ENCODE data around the gene KLHL22. TPM values are rescaled to one million over a fixed set of nuclear protein-coding genes. Genes with fewer than 3 reads are reported as not detected.
A peak's percentile ranks its signal among the peaks of the same experiment; 100 is the strongest.

The KLHL22 gene
- total RNA-seq, 1 experiment from 2014 or later, result 36.2 TPM

DNA sequence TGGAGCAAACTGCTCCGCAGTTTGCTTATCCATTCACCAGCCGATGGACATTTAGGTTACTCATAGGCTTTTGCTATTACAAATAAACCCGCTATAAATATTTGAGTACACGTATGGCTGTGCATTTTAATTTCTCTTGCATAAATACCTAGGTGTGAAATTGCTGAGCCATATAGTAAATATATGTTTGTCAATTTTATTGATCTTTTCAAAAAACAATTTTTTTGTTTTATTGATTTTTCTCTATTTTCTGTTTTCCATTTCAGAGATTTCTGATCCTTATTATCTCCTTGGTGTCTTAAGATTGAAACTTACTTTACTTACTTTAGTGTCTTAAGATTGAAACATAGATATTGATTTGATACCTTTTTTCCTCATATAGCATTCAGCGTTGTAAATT lies 97.2 kb downstream of the KLHL22 start:
- H3K27ac ChIP-seq (ENCODE audit: low read depth, low read length, poor library complexity, severe bottlenecking), result no peak overlapping the region
- H3K9me3 ChIP-seq (ENCODE audit: low read depth, low read length, poor library complexity, severe bottlenecking), result no peaks in the 10 kb centered on the region
- POLR2A ChIA-PET (ENCODE audit: low non-redundant PET), result no interaction called here
- intact Hi-C loops (cut with micrococcal nuclease; ENCODE audit: unreplicated experiment), result no loop called here
- DNase-seq (ENCODE audit: low spot score), result no peak
- peaks cover 13% of the 10 kb centered on the region for H3K36me3 ChIP-seq (ENCODE audit: insufficient read depth, low read length, poor library complexity, severe bottlenecking)
- BruUV-seq (replicated peaks), result no TSS peak
- peaks cover 21% of the 10 kb centered on the region for H3K4me1 ChIP-seq (ENCODE audit: insufficient read depth, low read length, poor library complexity, severe bottlenecking)
- TF ChIP-seq EZH2 (IDR thresholded peaks at IDR 0.05; ENCODE audit: borderline replicate concordance, low read depth, low read length, poor library complexity, severe bottlenecking), result no peak
- TF ChIP-seq, protein P1, sequence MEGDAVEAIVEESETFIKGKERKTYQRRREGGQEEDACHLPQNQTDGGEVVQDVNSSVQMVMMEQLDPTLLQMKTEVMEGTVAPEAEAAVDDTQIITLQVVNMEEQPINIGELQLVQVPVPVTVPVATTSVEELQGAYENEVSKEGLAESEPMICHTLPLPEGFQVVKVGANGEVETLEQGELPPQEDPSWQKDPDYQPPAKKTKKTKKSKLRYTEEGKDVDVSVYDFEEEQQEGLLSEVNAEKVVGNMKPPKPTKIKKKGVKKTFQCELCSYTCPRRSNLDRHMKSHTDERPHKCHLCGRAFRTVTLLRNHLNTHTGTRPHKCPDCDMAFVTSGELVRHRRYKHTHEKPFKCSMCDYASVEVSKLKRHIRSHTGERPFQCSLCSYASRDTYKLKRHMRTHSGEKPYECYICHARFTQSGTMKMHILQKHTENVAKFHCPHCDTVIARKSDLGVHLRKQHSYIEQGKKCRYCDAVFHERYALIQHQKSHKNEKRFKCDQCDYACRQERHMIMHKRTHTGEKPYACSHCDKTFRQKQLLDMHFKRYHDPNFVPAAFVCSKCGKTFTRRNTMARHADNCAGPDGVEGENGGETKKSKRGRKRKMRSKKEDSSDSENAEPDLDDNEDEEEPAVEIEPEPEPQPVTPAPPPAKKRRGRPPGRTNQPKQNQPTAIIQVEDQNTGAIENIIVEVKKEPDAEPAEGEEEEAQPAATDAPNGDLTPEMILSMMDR (conservative IDR thresholded peaks at IDR 0.05; ENCODE audit: low read depth, low read length), result no peak
- CTCF ChIA-PET, result no interaction called here
- H3K27me3 ChIP-seq (replicated peaks; ENCODE audit: insufficient read depth, low read depth, low read length, poor library complexity), result no peaks in the 10 kb centered on the region
- no peak overlapping the region for H3K4me3 ChIP-seq (ENCODE audit: low read depth, low read length, poor library complexity, severe bottlenecking)

DNA sequence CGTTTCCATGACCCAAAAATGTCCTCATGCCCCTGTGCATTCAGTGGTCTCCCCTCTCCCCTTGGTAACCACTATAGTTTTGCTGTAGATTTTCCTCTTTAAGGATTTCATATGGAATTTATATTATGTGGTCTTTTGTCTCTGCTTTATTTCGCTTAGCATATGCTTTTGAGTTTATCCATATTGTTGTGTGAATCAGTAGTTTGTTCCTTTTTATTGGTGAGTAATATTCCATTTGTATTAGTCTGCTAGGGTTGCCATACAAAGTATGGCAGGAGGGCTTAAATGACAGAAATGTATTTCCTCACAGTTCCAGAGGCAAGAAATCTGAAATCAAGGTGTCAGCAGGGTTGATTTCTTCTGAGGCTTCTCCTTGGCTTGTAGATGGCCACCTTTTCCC lies 98.1 kb downstream of the KLHL22 start:
- CTCF ChIA-PET, result no interaction called here
- no TSS peak for BruUV-seq (replicated peaks)

DNA sequence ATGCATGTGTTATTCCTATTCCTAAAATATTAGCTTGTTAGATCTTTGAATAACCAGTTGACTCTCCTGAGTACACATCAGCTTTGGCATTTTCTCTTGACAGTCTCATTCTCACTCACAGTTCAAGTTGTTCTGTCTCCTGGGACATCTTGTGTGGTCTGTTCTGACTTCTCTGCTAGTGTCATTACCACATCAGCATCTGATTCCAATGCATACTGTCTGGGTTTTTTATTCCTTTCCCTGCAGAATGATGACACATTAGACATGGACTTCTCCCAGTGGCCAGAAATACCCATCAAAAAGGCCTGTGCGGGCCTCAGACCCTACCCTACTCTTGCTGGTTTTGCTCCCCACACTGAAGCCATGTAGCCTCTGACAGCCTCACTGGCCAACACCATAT lies 99.0 kb downstream of the KLHL22 start:
- Histone ChIP-seq H3K36me3 (ENCODE audit: insufficient read depth, low read length, poor library complexity, severe bottlenecking) (peaks cover 8% of the 10 kb centered on the region), H3K27me3 (replicated peaks; ENCODE audit: insufficient read depth, low read depth, low read length, poor library complexity) (no peaks in the 10 kb centered on the region), H3K4me3 (ENCODE audit: low read depth, low read length, poor library complexity, severe bottlenecking) (no peak overlapping the region), H3K27ac (ENCODE audit: low read depth, low read length, poor library complexity, severe bottlenecking) (no peak overlapping the region), H3K4me1 (ENCODE audit: insufficient read depth, low read length, poor library complexity, severe bottlenecking) (peaks cover 22% of the 10 kb centered on the region), H3K9me3 (ENCODE audit: low read depth, low read length, poor library complexity, severe bottlenecking) (no peaks in the 10 kb centered on the region)
- DNase-seq (ENCODE audit: low spot score), result peak; percentile 30
- no peak for TF ChIP-seq EZH2 (IDR thresholded peaks at IDR 0.05; ENCODE audit: borderline replicate concordance, low read depth, low read length, poor library complexity, severe bottlenecking)
- TF ChIP-seq, protein P1 (conservative IDR thresholded peaks at IDR 0.05; ENCODE audit: low read depth, low read length), result no peak
- intact Hi-C loops (cut with micrococcal nuclease; ENCODE audit: unreplicated experiment), result no loop called here
- POLR2A ChIA-PET (ENCODE audit: low non-redundant PET), result interaction anchor here (0.7 kb wide), 1 partner anchor 286 kb away, joined by 3 read pairs; no protein-coding TSS in a partner anchor
- BruUV-seq (replicated peaks), result no TSS peak
- CTCF ChIA-PET, result no interaction called here

More for the DNA sequence above, 98.1 kb downstream of the KLHL22 start:
- TF ChIP-seq, protein P1 (conservative IDR thresholded peaks at IDR 0.05; ENCODE audit: low read depth, low read length), result no peak
- no peak for TF ChIP-seq EZH2 (IDR thresholded peaks at IDR 0.05; ENCODE audit: borderline replicate concordance, low read depth, low read length, poor library complexity, severe bottlenecking)
- Histone ChIP-seq H3K36me3 (ENCODE audit: insufficient read depth, low read length, poor library complexity, severe bottlenecking) (peaks cover 13% of the 10 kb centered on the region), H3K4me1 (ENCODE audit: insufficient read depth, low read length, poor library complexity, severe bottlenecking) (peaks cover 22% of the 10 kb centered on the region), H3K4me3 (ENCODE audit: low read depth, low read length, poor library complexity, severe bottlenecking) (no peak overlapping the region), H3K27ac (ENCODE audit: low read depth, low read length, poor library complexity, severe bottlenecking) (no peak overlapping the region), H3K9me3 (ENCODE audit: low read depth, low read length, poor library complexity, severe bottlenecking) (no peaks in the 10 kb centered on the region), H3K27me3 (replicated peaks; ENCODE audit: insufficient read depth, low read depth, low read length, poor library complexity) (no peaks in the 10 kb centered on the region)
- DNase-seq (ENCODE audit: low spot score), result no peak
- POLR2A ChIA-PET (ENCODE audit: low non-redundant PET), result no interaction called here
- intact Hi-C loops (cut with micrococcal nuclease; ENCODE audit: unreplicated experiment), result no loop called here
